ENCODE data around the gene EME2.

The EME2 gene

DNA sequence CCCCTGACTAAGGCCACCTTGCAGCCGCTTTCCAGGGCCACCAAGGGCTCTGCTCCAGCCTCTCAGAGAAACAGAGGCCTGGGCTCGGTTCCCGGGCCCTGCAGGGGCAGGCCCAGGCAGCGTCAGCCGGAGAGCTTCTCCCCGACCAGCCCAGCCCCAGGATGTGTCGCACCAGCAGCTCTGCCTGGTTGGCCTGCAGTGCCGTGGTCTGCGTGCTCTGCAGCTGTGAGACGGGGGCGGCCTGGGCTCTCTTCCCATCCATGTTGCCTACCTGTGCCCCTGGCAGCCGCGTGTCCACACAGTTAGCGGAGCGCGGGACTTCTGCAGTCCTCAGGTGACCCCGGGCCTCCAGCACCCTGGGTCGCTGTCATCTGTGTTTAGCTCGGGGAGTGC, 16.1 kb downstream of the EME2 start:
- H3K4me3 ChIP-seq (replicated peaks; ENCODE audit: low read depth, low read length), result no peak overlapping the region
- TF ChIP-seq, protein P1, sequence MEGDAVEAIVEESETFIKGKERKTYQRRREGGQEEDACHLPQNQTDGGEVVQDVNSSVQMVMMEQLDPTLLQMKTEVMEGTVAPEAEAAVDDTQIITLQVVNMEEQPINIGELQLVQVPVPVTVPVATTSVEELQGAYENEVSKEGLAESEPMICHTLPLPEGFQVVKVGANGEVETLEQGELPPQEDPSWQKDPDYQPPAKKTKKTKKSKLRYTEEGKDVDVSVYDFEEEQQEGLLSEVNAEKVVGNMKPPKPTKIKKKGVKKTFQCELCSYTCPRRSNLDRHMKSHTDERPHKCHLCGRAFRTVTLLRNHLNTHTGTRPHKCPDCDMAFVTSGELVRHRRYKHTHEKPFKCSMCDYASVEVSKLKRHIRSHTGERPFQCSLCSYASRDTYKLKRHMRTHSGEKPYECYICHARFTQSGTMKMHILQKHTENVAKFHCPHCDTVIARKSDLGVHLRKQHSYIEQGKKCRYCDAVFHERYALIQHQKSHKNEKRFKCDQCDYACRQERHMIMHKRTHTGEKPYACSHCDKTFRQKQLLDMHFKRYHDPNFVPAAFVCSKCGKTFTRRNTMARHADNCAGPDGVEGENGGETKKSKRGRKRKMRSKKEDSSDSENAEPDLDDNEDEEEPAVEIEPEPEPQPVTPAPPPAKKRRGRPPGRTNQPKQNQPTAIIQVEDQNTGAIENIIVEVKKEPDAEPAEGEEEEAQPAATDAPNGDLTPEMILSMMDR (IDR thresholded peaks at IDR 0.05; ENCODE audit: low read length, missing control alignments), result no peak
- no peak for DNase-seq (ENCODE audit: low read depth)

DNA sequence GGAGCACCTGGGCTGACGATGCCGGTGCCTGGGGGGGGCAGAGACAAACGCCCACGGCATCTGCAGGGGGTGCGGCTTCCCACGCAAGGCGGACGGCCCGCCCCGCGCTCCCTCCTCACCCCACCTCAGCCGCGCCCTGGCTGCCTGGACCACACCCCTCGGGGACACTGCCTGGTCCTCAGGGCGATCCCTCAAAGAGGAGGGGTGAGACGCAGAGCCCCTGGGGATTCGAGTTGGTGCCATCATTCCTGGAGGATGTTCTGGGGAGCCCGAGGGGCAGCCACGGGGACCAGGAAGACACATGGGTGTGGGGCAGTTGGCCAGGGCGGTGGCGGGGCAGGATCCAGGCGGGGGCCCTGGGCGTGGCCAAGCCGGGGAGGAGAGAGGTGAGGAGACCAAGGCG, 17.0 kb downstream of the EME2 start:
- DNase-seq (ENCODE audit: low read depth), result no peak
- H3K4me3 ChIP-seq (replicated peaks; ENCODE audit: low read depth, low read length), result no peak overlapping the region
- TF ChIP-seq, protein P1 (IDR thresholded peaks at IDR 0.05; ENCODE audit: low read length, missing control alignments), result no peak

- H3K4me3 ChIP-seq (replicated peaks; ENCODE audit: low read depth, low read length), result no peak overlapping the region
- no peak for DNase-seq (ENCODE audit: low read depth)
- TF ChIP-seq, protein P1 (IDR thresholded peaks at IDR 0.05; ENCODE audit: low read length, missing control alignments), result no peak
Observed at GRCh38 chr16:1790261-1790610, 17.6 kb downstream of the EME2 start.

- no peak overlapping the region for H3K4me3 ChIP-seq (replicated peaks; ENCODE audit: low read depth, low read length)
- no peak for DNase-seq (ENCODE audit: low read depth)
- TF ChIP-seq, protein P1 (IDR thresholded peaks at IDR 0.05; ENCODE audit: low read length, missing control alignments), result no peak
Observed at GRCh38 chr16:1790611-1791255, 18.1 kb downstream of the EME2 start.

GRCh38 chr16:1791256-1791942, 18.8 kb downstream of the EME2 start:
- DNase-seq (ENCODE audit: low read depth), result no peak
- H3K4me3 ChIP-seq (replicated peaks; ENCODE audit: low read depth, low read length), result no peak overlapping the region
- TF ChIP-seq, protein P1 (IDR thresholded peaks at IDR 0.05; ENCODE audit: low read length, missing control alignments), result no peak

- no peak for DNase-seq (ENCODE audit: low read depth)
- H3K4me3 ChIP-seq (replicated peaks; ENCODE audit: low read depth, low read length), result no peak overlapping the region
- TF ChIP-seq, protein P1 (IDR thresholded peaks at IDR 0.05; ENCODE audit: low read length, missing control alignments), result no peak
Observed at GRCh38 chr16:1791943-1792812, 19.6 kb downstream of the EME2 start.

Data from fibroblast of pulmonary artery (primary cell).